NCI-H1417 (cell line): ENCODE results near the gene TUBGCP3.

Source experiments
- DNase-seq, 3 experiments: peaks; one replicate each; lab custom pipeline; 2025; lab: John Stamatoyannopoulos, UW

TUBGCP3 gene

GRCh38 chr13:112438515-112438914, 149.4 kb downstream of the TUBGCP3 start:
- no peak for DNase-seq

DNA sequence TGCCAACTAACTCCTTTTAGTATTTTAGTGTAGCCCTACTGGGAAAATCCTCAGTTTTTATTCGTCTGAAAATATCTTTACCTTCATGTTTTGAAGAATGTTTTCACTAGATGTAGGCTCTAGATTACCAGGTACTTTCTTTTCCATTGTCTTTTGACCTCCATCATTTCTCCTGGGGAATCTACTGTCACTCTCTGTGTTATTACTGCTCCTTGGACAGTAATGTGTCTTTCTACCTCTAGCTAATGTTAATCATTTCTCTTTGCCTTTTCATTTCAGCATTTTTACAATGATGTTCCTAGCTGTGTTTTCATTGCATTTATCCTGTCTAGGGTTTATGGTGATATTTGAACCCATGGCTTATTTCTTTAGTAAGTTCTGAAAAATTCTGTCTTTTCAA, 149.9 kb downstream of the TUBGCP3 start:
- no peak for DNase-seq

DNA sequence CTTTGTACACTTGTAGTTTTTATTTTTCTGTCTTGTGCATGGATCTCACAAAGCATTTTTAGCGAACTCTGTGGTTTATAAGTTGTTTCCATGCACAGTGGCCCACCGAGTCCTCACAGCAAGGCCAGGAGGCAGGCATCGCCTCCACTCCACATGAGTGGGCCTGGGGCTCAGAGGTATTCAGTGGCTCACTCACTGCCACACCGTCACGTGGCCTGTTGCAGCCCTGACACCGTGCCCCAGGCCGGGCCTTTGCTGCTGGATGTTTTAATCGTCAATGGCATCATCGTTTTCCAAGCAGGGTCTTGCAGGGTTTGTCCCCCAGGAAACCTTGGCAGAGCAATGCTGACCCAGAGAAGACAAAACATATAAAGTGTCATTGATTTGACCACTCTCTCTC, 152.0 kb downstream of the TUBGCP3 start:
- DNase-seq: no peak
